Effector memory CD8-positive, alpha-beta T cell (primary cell): ENCODE data around the gene SCYGR1.
"Not testable (repeated sequence)": the region's sequence is repeated elsewhere in the genome, so short reads cannot be mapped to it uniquely, and the experiment has no call there.

Source experiments
- ATAC-seq: fragments of 150-1000 bp; cut with Tn5 transposase; replicated peaks from 2 replicates; pipeline ENCODE4 v1.10.0; 2021; ENCODE audit warnings: mild to moderate bottlenecking, moderate library complexity
- DNase-seq, 3 experiments: peaks; one replicate each; pipeline ENCODE4 v3.0.0; 2021
- H3K27ac Mint-ChIP-seq, 2 donors: one replicate each; pipeline ENCODE4 v1.8.0; 2022; ENCODE audit warnings: mild to moderate bottlenecking in 2 of 2, mixed read lengths in 2 of 2, moderate library complexity in 2 of 2
- H3K27me3 Mint-ChIP-seq, 2 donors: one replicate each; pipeline ENCODE4 v1.8.0; 2022; ENCODE audit warnings: mixed read lengths in 2 of 2
- H3K36me3 Mint-ChIP-seq: one replicate; pipeline ENCODE4 v1.8.0; 2022; ENCODE audit warnings: mild to moderate bottlenecking, moderate library complexity, mixed read lengths; ENCODE audit not compliant: insufficient read depth
- H3K4me1 Mint-ChIP-seq, 2 donors: one replicate each; pipeline ENCODE4 v1.8.0; 2022; ENCODE audit warnings: low read depth in 2 of 2, mixed read lengths in 2 of 2
- H3K4me3 Mint-ChIP-seq, 2 donors: one replicate each; pipeline ENCODE4 v1.8.0; 2022; ENCODE audit warnings: mild to moderate bottlenecking in 2 of 2, mixed read lengths in 2 of 2, moderate library complexity in 2 of 2
- H3K9me3 Mint-ChIP-seq, 2 donors: one replicate each; pipeline ENCODE4 v1.8.0; 2022; ENCODE audit warnings: mixed read lengths in 2 of 2
- total RNA-seq, 9 experiments: gene quantifications; one replicate each; lab custom pipeline; 2026; lab: John Stamatoyannopoulos, UW

SCYGR1 gene
- 0 reads per million in 9 experiments for total RNA-seq

- not testable (repeated sequence) for H3K36me3 Mint-ChIP-seq, H3K4me3 Mint-ChIP-seq, H3K27ac Mint-ChIP-seq, H3K9me3 Mint-ChIP-seq, H3K4me1 Mint-ChIP-seq, ATAC-seq, DNase-seq
- H3K27me3 Mint-ChIP-seq, result peaks cover 21 to 68% of the 10 kb centered on the region in 2 donors
Observed at GRCh38 chr2:227387583-227387982, at the start of gene SCYGR1. SCYGR1 (minus strand) TSS chr2:227387949; CDS start chr2:227387949, 0 bp downstream.

GRCh38 chr2:227436436-227437174 is 48.9 kb upstream of the SCYGR1 start:
- Mint-ChIP-seq H3K27ac (no peak overlapping the region), H3K4me3 (no peak overlapping the region), H3K27me3 (peaks cover 14 to 29% of the 10 kb centered on the region in 2 donors), H3K9me3 (peaks cover 8 to 12% of the 10 kb centered on the region in 2 donors), H3K36me3 (no peaks in the 10 kb centered on the region), H3K4me1 (no peaks in the 10 kb centered on the region)
- DNase-seq (no peak), ATAC-seq (no peak)

- ATAC-seq (no peak), DNase-seq (no peak)
- Mint-ChIP-seq H3K36me3 (no peaks in the 10 kb centered on the region), H3K27me3 (peaks cover 17 to 37% of the 10 kb centered on the region in 2 donors), H3K4me1 (no peaks in the 10 kb centered on the region), H3K4me3 (no peak overlapping the region), H3K27ac (no peak overlapping the region), H3K9me3 (peaks cover 8 to 12% of the 10 kb centered on the region in 2 donors)
Observed at GRCh38 chr2:227433171-227433570, 45.4 kb upstream of the SCYGR1 start.

GRCh38 chr2:227430639-227431038 is 42.9 kb upstream of the SCYGR1 start:
- H3K9me3 Mint-ChIP-seq, result peaks cover 8 to 12% of the 10 kb centered on the region in 2 donors
- H3K27me3 Mint-ChIP-seq, result peaks cover 16 to 35% of the 10 kb centered on the region in 2 donors
- H3K4me3 Mint-ChIP-seq, result no peak overlapping the region
- no peaks in the 10 kb centered on the region for H3K4me1 Mint-ChIP-seq
- H3K27ac Mint-ChIP-seq, result no peak overlapping the region
- ATAC-seq (no peak), DNase-seq (no peak)
- H3K36me3 Mint-ChIP-seq, result no peaks in the 10 kb centered on the region

GRCh38 chr2:227428731-227429285 is 41.1 kb upstream of the SCYGR1 start:
- Mint-ChIP-seq H3K9me3 (peaks cover 8 to 12% of the 10 kb centered on the region in 2 donors), H3K4me1 (no peaks in the 10 kb centered on the region), H3K4me3 (no peak overlapping the region), H3K27ac (no peak overlapping the region), H3K36me3 (no peaks in the 10 kb centered on the region), H3K27me3 (peaks cover 16 to 41% of the 10 kb centered on the region in 2 donors)
- ATAC-seq (no peak), DNase-seq (no peak)

- no peak for DNase-seq
- Mint-ChIP-seq H3K27ac (no peak overlapping the region), H3K27me3 (peaks cover 7 to 26% of the 10 kb centered on the region in 2 donors), H3K4me1 (no peaks in the 10 kb centered on the region), H3K9me3 (no peaks in the 10 kb centered on the region), H3K4me3 (no peak overlapping the region), H3K36me3 (no peaks in the 10 kb centered on the region)
- ATAC-seq, result no peak
Observed at GRCh38 chr2:227423656-227424499, 36.1 kb upstream of the SCYGR1 start.

GRCh38 chr2:227420087-227421052 is 32.6 kb upstream of the SCYGR1 start:
- Mint-ChIP-seq H3K9me3 (no peaks in the 10 kb centered on the region), H3K36me3 (no peaks in the 10 kb centered on the region), H3K4me1 (no peaks in the 10 kb centered on the region), H3K27me3 (peaks cover 0 to 12% of the 10 kb centered on the region in 2 donors), H3K4me3 (no peak overlapping the region), H3K27ac (peak overlapping the region in 1 of 2 donors; percentile 3)
- ATAC-seq, result no peak
- no peak for DNase-seq

GRCh38 chr2:227416701-227417100 is 29.0 kb upstream of the SCYGR1 start:
- Mint-ChIP-seq H3K9me3 (no peaks in the 10 kb centered on the region), H3K27ac (no peak overlapping the region), H3K27me3 (no peaks in the 10 kb centered on the region), H3K4me1 (peaks cover 0 to 2% of the 10 kb centered on the region in 2 donors), H3K4me3 (no peak overlapping the region), H3K36me3 (peaks cover 3% of the 10 kb centered on the region)
- ATAC-seq (no peak), DNase-seq (no peak)

GRCh38 chr2:227415538-227416424 is 28.0 kb upstream of the SCYGR1 start:
- Mint-ChIP-seq H3K4me1 (peaks cover 0 to 2% of the 10 kb centered on the region in 2 donors), H3K27ac (peak overlapping the region in 1 of 2 donors; percentile 78), H3K9me3 (no peaks in the 10 kb centered on the region), H3K27me3 (no peaks in the 10 kb centered on the region), H3K4me3 (no peak overlapping the region), H3K36me3 (peaks cover 3% of the 10 kb centered on the region)
- DNase-seq, result no peak
- no peak for ATAC-seq

GRCh38 chr2:227414846-227415245 is 27.1 kb upstream of the SCYGR1 start:
- DNase-seq, result no peak
- peaks cover 0 to 2% of the 10 kb centered on the region in 2 donors for H3K4me1 Mint-ChIP-seq
- H3K27ac Mint-ChIP-seq, result peak overlapping the region; percentile 62 to 78
- H3K4me3 Mint-ChIP-seq, result no peak overlapping the region
- no peaks in the 10 kb centered on the region for H3K27me3 Mint-ChIP-seq
- no peak for ATAC-seq
- H3K9me3 Mint-ChIP-seq, result no peaks in the 10 kb centered on the region
- H3K36me3 Mint-ChIP-seq, result peaks cover 3% of the 10 kb centered on the region

GRCh38 chr2:227413371-227413770 is 25.6 kb upstream of the SCYGR1 start:
- no peaks in the 10 kb centered on the region for H3K27me3 Mint-ChIP-seq

GRCh38 chr2:227412877-227413276 is 25.1 kb upstream of the SCYGR1 start:
- ATAC-seq (no peak), DNase-seq (no peak)
- Mint-ChIP-seq H3K9me3 (no peaks in the 10 kb centered on the region), H3K4me1 (peaks cover 0 to 2% of the 10 kb centered on the region in 2 donors), H3K36me3 (peaks cover 3% of the 10 kb centered on the region), H3K27ac (no peak overlapping the region), H3K27me3 (peaks cover 0 to 3% of the 10 kb centered on the region in 2 donors), H3K4me3 (no peak overlapping the region)

More at GRCh38 chr2:227413371-227413770, 25.6 kb upstream of the SCYGR1 start:
- DNase-seq, result no peak
- Mint-ChIP-seq H3K4me1 (peaks cover 0 to 2% of the 10 kb centered on the region in 2 donors), H3K9me3 (no peaks in the 10 kb centered on the region), H3K36me3 (peaks cover 3% of the 10 kb centered on the region), H3K4me3 (no peak overlapping the region), H3K27ac (no peak overlapping the region)
- no peak for ATAC-seq
